ENCODE measurements around the gene RGS2. TPM values are rescaled to one million over a fixed set of nuclear protein-coding genes. Genes with fewer than 3 reads are reported as not detected.

Gene RGS2
- total and polyA plus RNA-seq, 2 of the 4 experiments (the other 2 are of a cell fraction) = 13.5 to 19.7 TPM

DNA sequence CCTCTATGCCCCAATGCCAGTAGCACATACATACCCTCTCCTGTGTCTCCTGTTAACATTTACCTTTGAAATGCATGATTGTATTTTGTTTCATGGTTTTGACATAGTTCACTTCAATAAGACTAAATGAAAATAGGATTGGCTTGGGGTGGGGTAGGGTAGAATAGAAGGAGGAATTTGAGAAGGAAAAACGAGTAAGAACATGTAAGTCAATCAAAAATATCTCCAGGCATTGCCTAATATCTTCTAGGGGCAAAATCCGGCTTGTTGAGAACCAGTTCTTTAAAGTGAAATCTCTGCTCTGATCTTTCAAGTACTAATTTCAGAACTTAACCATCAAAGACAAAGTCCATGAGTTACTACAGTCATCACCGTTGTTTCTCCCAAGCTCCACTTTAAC, 31.8 kb upstream of the RGS2 start:
- H3K56ac ChIP-seq (ENCODE audit: extremely low read depth, insufficient read depth, low read length) = no peak overlapping the region
- no peaks in the 10 kb centered on the region for H3K9me1 ChIP-seq (ENCODE audit: insufficient read depth, low read length)
- no peaks in the 10 kb centered on the region for H3K27me3 ChIP-seq (ENCODE audit: control insufficient read depth, insufficient read depth, low read length)
- H3K27ac ChIP-seq (ENCODE audit: insufficient read depth, low read length) = no peak overlapping the region
- H3K4me1 ChIP-seq (ENCODE audit: control insufficient read depth, insufficient read depth, low read length) = no peaks in the 10 kb centered on the region
- no peak overlapping the region for H3K23ac ChIP-seq (ENCODE audit: low read depth, low read length)
- no peak overlapping the region for H4K8ac ChIP-seq (ENCODE audit: low read depth in 2 of 2, low read length in 2 of 2)
- no peaks in the 10 kb centered on the region for H3K9me3 ChIP-seq (ENCODE audit: control insufficient read depth, insufficient read depth, low read length)
- H3K4ac ChIP-seq (ENCODE audit: low read depth, low read length) = no peak overlapping the region
- 100% methylated on average over 1 of the region's 3 CpGs; no CpG with 5 or more reads in 1 of the 2 experiments for WGBS, 2 experiments (ENCODE audit: extremely low coverage in 2 of 2, insufficient read length in 1 of 2)
- BruUV-seq (replicated peaks) = no TSS peak
- no peak overlapping the region for H2BK5ac ChIP-seq (ENCODE audit: low read depth, low read length, poor library complexity, severe bottlenecking)
- CTCF ChIA-PET = no interaction called here
- no peaks in the 10 kb centered on the region for H3K36me3 ChIP-seq (ENCODE audit: control insufficient read depth, insufficient read depth, low read length)
- H4K91ac ChIP-seq (ENCODE audit: insufficient read depth, low read depth, low read length) = no peak overlapping the region
- in situ Hi-C loops (cut with MboI; ENCODE audit: low sequenced_read_pairs) (no loop called here), dilution Hi-C loops (cut with HindIII; ENCODE audit: low sequenced_read_pairs, unreplicated experiment) (no loop called here), intact Hi-C loops (cut with micrococcal nuclease) (no loop called here)
- POLR2A ChIA-PET (ENCODE audit: unreplicated experiment) = no interaction called here
- H2BK15ac ChIP-seq (ENCODE audit: low read depth, low read length) = no peak overlapping the region
- no peak for DNase-seq
- no peak overlapping the region for H4K5ac ChIP-seq (ENCODE audit: low read depth, low read length)
- H3K79me1 ChIP-seq (ENCODE audit: low read depth in 1 of 2, low read length in 2 of 2) = no peaks in the 10 kb centered on the region
- H2AFZ ChIP-seq (replicated peaks; ENCODE audit: low read length, poor library complexity) = no peak overlapping the region
- no peak overlapping the region for H3K4me2 ChIP-seq (ENCODE audit: low read depth, low read length)
- H2AK5ac ChIP-seq (ENCODE audit: low read depth, low read length) = no peak overlapping the region
- ATAC-seq (ENCODE audit: low read depth) = no peak
- no peak overlapping the region for H3K4me3 ChIP-seq (ENCODE audit: insufficient read depth, low read depth, low read length)
- no peak overlapping the region for H2AK9ac ChIP-seq (replicated peaks; ENCODE audit: low read depth, low read length, poor library complexity)
- H3K18ac ChIP-seq (ENCODE audit: low read depth, low read length) = no peak overlapping the region
- no peak overlapping the region for H3K14ac ChIP-seq (replicated peaks; ENCODE audit: low read depth, low read length)
- H2BK20ac ChIP-seq (ENCODE audit: low read depth, low read length) = no peak overlapping the region
- H4K20me1 ChIP-seq (ENCODE audit: insufficient read depth, low read length) = no peaks in the 10 kb centered on the region
- H3K9ac ChIP-seq (ENCODE audit: low read depth, low read length) = no peak overlapping the region
- no peak for TF ChIP-seq BHLHE40 (IDR thresholded peaks at IDR 0.05; ENCODE audit: low read depth, low read length)
- no peak for TF ChIP-seq CHD1 (IDR thresholded peaks at IDR 0.05; ENCODE audit: low read depth, low read length)
- TF ChIP-seq SMC3 (IDR thresholded peaks at IDR 0.05; ENCODE audit: low read depth, low read length) = no peak
- TF ChIP-seq, protein P1, sequence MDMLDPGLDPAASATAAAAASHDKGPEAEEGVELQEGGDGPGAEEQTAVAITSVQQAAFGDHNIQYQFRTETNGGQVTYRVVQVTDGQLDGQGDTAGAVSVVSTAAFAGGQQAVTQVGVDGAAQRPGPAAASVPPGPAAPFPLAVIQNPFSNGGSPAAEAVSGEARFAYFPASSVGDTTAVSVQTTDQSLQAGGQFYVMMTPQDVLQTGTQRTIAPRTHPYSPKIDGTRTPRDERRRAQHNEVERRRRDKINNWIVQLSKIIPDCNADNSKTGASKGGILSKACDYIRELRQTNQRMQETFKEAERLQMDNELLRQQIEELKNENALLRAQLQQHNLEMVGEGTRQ (IDR thresholded peaks at IDR 0.05; ENCODE audit: low read depth, low read length) = no peak
- TF ChIP-seq MAFK (IDR thresholded peaks at IDR 0.05; ENCODE audit: low read depth, low read length) = no peak
- no peak for TF ChIP-seq CEBPB (IDR thresholded peaks at IDR 0.05; ENCODE audit: low read depth, low read length)
- TF ChIP-seq, protein P2, sequence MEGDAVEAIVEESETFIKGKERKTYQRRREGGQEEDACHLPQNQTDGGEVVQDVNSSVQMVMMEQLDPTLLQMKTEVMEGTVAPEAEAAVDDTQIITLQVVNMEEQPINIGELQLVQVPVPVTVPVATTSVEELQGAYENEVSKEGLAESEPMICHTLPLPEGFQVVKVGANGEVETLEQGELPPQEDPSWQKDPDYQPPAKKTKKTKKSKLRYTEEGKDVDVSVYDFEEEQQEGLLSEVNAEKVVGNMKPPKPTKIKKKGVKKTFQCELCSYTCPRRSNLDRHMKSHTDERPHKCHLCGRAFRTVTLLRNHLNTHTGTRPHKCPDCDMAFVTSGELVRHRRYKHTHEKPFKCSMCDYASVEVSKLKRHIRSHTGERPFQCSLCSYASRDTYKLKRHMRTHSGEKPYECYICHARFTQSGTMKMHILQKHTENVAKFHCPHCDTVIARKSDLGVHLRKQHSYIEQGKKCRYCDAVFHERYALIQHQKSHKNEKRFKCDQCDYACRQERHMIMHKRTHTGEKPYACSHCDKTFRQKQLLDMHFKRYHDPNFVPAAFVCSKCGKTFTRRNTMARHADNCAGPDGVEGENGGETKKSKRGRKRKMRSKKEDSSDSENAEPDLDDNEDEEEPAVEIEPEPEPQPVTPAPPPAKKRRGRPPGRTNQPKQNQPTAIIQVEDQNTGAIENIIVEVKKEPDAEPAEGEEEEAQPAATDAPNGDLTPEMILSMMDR (conservative IDR thresholded peaks at IDR 0.05; ENCODE audit: low read depth, low read length) = no peak
- TF ChIP-seq RFX5 (IDR thresholded peaks at IDR 0.05; ENCODE audit: low read depth, low read length) = no peak
- no peak for TF ChIP-seq NFE2L2 (IDR thresholded peaks at IDR 0.05; ENCODE audit: low read depth, low read length)
- TF ChIP-seq RCOR1 (IDR thresholded peaks at IDR 0.05; ENCODE audit: insufficient replicate concordance, low read length) = no peak
- no peak for TF ChIP-seq POLR2A (IDR thresholded peaks at IDR 0.05; ENCODE audit: low read depth, low read length)
- no peak for TF ChIP-seq MAZ (IDR thresholded peaks at IDR 0.05; ENCODE audit: borderline replicate concordance, low read depth, low read length)
- TF ChIP-seq RAD21 (IDR thresholded peaks at IDR 0.05; ENCODE audit: low read length) = no peak
- TF ChIP-seq, protein P3, sequence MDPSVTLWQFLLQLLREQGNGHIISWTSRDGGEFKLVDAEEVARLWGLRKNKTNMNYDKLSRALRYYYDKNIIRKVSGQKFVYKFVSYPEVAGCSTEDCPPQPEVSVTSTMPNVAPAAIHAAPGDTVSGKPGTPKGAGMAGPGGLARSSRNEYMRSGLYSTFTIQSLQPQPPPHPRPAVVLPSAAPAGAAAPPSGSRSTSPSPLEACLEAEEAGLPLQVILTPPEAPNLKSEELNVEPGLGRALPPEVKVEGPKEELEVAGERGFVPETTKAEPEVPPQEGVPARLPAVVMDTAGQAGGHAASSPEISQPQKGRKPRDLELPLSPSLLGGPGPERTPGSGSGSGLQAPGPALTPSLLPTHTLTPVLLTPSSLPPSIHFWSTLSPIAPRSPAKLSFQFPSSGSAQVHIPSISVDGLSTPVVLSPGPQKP (IDR thresholded peaks at IDR 0.05; ENCODE audit: borderline replicate concordance, low read depth, low read length) = no peak
- TF ChIP-seq FOS (IDR thresholded peaks at IDR 0.05; ENCODE audit: low read depth, low read length) = no peak
- no peak for TF ChIP-seq MXI1 (IDR thresholded peaks at IDR 0.05; ENCODE audit: borderline replicate concordance, low read depth, low read length)
- no peak overlapping the region for H2BK120ac ChIP-seq (ENCODE audit: low read depth, low read length)
